Forelimb muscle (tissue), 1 donor: ENCODE measurements around the gene KIRREL2. TPM values are rescaled to one million over a fixed set of nuclear protein-coding genes. Genes with fewer than 3 reads are reported as not detected.
"Not testable (repeated sequence)": the region's sequence is repeated elsewhere in the genome, so short reads cannot be mapped to it uniquely, and the experiment has no call there.

ENCODE experiments used
- DNase-seq: peaks from one replicate; pipeline ENCODE4 v3.0.0-alpha.2; 2013; ENCODE audit warnings: low read depth
- polyA plus RNA-seq: library from polyadenylated mRNA; unstranded; fragments of 120-200 nt; gene quantifications from one replicate; pipeline ENCODE4 v1.2.1, GENCODE V29; 2013; ENCODE audit not compliant: insufficient read length

Gene KIRREL2
- 0.28 TPM for polyA plus RNA-seq

DNA sequence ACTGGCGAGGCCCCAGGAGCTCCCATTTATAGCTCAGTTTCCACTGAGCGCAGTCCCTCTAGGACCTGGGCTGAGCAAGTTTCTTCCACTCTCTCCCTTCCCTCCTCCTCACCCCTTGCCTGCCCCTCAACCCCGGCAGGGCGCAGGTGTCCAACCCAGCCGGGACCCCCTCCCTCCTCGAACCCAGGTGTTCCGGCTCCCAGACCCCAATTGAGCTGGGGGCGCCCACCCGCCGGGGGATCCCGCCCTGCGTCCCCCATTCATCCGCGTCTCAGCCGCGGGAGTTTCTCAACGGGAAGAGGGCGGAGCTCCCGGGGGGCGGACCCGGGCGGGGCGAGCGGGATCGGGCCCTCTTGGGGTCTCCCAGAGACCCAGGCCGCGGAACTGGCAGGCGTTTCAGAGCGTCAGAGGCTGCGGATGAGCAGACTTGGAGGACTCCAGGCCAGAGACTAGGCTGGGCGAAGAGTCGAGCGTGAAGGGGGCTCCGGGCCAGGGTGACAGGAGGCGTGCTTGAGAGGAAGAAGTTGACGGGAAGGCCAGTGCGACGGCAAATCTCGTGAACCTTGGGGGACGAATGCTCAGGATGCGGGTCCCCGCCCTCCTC, at the start of gene KIRREL2:
Gene KIRREL2, plus strand, starts transcription at position 366 of the 604 bp plus-strand sequence. Its CDS starts 209 bp downstream, at position 575.
- no peak for DNase-seq

DNA sequence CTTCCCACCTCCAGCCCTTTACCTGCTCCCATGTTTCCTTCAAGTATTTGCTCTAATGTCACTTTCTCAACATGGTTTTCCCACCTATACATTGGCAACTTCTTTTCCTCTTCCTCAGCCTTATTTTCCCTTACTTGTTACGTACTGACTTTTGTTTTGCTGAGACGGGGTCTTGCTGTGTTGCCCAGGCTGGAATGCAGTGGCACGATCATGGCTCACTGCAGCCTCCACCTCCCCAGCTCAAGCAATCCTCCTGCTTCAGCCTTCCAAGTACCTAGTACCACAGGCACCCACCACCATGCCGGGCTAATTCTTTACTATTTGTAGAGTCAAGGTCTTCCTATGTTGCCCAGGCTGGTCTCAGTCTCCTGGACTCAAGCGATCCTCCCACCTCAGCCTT, 49.1 kb upstream of the KIRREL2 start:
- DNase-seq: no peak

DNA sequence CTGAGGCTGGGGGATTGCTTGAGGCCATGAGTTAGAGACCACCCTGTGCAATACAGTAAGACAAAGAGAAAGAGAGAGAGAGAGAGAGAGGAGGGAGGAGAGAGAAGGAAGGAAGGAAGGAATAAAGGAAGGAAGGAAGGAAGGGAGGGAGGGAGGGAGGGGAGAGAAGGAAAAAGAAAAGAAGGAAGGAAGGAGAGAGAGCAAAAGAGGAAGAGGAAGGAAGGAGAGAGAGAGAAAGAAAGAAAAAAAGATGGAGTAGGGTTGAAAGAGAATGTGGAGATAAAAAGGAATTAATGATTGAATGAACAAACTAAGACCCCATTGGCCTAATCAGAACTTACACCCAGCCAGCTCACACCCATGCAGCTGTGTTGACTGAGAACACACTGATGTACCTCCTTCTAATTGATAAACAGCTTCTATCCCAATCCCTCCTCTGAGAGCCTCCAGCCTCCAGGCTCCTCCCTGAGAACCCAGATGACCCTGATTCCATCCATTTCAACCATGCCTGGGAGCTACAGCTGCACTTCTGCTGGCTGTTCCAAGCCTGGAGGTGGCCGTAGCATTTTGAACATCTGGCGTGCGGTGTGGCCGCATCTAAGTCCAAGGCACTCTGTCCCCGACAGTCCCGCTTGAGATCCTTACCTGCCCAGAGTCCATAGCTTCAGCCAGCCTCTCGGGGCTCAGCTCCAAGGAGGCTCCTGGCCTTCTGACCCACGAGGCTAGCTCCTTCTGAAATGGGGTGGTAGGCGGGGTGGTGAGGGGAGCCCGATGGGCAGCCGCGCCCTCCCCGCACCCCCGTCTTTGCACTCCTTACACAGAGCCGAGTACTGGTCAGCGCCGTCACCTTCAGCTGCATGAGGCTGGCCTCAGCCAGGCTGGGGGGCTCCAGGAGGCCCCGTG, 45.1 kb upstream of the KIRREL2 start:
- no peak for DNase-seq

DNA sequence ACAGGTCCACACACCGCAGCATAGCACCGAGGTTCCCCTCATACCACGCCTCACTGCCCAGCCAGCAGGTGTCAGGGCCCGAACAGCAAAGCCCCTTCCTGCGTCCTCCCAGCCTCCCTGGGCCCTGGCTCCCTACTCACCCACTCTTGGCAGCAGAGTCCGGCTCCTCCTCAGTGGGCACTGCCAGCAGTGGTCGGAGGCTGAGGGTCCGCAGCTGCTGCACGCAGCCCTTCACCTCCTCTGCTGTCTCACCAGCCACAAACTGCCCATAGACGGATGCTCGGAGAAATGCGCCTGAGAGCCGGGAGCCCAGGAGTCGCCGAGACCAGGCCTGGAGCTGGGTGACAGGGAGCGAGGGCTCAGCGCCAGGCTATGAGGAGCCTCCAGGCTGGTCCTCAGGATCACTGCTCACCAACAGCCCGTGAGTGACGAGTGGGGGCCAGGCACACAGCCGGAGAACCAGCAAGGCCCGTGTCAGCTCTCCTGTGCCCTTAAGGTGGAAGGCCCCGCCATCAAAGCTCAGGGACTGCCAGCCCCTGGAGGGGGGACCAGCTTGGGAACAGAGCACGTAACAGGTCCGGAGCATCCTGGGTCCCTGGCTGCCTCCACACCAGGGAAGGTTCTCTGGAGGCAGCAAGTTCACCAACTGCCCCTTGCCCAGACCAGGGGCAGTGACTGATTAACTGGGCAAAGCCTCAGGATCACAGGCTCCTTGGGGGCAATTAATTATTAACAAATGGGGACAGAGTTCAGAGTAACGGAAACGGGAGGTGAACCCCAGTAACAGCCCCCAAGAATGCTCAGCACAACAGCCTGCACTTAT, 44.3 kb upstream of the KIRREL2 start, which contains the start of gene PRODH2:
Gene PRODH2, minus strand, starts transcription at position 626 of the 823 bp plus-strand sequence. Its CDS starts 40 bp downstream, at position 586.
- no peak for DNase-seq

DNA sequence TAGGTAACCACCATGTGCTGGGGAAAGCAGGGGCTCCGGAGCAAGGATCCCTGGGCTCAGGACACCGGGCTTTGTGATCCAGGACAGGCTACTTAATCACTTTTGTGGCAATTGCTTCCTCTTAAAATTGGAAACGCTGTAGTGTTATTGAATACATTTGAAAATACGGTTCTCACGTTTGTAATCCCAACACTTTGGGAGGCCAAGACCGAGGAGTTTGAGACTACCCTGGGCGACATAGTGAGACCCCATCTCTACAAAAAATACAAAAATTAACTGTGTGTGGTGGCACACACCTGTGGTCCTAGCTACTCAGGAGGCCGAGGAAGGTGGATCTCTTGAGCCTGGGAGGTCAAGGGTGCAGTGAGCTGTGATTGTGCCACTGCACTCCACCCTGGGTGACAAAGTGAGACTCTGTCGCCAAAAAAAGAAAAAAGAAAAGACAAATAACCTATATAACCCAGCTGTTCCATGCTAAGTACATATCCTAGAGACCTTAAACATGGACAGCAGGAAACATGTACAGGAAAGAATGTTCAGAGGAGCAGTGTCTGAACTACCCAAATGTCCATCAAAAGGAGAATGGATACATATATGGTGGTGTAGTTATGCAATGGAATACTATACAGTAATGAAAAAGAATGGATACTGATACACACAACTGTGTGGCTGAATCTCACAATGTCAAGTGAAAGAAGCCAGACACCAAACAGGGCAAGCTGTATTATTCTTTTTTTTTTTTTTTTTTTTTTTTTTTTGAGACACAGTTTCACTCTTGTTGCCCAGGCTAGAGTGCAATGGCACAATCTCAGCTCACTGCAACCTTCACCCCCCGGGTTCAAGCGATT, 43.4 kb upstream of the KIRREL2 start:
- no peak for DNase-seq

DNA sequence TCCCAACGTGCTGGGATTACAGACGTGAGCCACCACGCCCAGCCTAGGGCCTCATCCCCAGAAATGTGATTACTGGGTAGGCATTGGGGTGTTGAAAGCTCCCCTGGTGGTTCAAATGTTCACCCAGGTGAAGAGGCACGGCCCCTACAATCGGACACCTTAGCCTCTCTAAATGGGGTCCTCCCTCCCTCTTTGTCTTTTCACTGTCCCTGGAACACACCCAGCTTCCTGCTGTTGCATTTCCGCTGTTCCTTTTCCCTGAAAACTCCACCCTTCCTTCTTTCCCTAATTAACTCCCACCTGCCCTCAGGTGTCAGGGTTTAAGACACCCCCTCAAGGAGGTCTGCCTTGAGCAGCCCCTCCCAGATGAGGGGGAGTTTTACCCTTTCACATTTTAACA, 40.4 kb upstream of the KIRREL2 start:
- no peak for DNase-seq

DNA sequence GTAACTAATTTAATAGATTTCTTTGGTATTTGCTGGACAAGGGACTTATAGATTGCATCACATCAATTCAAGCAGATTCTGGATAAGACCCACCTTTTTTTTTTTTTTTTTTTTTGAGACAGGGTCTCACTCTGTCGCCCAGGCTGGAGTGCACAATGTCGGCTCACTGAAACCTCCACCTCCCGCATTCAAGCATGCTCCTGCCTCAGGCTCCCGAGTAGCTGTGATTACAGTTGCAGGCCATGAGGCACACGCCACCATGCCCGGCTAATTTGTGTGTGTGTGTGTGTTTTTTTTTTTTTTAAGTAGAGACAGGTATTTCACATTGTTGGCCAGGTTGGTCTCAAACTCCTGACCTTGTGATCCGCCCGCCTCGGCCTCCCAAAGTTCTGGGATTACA, 39.9 kb upstream of the KIRREL2 start:
- no peak for DNase-seq

DNA sequence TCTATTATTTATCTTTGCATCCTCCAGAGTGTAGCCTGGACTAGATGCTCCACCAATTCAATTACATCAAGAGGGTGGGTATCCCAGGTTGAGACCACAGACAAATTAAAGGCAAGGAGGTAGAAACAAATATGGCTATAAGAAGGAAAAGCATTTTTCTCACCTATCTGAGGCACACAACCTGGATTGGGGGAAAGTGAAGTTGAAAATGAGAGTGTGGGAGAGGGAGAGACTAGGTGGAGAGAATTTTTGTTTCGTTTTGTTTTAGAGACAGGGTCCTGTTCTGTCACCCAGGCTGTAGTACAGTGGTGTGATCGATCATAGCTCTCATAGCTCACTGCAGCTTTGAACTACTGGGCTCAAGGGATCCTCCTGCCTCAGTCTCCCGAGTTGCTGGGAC, 38.3 kb upstream of the KIRREL2 start:
- DNase-seq: no peak

DNA sequence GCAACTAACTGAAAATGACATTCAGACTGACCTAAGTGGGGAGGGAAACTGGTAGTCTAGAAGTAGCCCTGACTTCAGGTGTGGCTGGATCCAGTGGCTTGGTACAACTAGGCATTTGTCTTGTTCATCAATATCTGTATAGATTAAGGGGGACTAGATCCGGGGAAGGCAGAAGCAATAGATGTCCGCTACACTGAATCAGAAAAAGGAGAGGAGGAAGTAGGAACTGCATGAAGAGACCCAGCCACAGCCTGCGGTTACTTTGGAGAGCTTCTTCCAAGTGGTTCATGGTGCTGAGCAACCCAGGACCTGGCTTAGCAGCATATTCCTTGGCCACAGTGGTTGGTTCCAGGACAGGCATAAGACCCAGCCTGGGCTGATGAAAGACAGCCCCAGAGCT, 34.1 kb upstream of the KIRREL2 start:
- DNase-seq: no peak

DNA sequence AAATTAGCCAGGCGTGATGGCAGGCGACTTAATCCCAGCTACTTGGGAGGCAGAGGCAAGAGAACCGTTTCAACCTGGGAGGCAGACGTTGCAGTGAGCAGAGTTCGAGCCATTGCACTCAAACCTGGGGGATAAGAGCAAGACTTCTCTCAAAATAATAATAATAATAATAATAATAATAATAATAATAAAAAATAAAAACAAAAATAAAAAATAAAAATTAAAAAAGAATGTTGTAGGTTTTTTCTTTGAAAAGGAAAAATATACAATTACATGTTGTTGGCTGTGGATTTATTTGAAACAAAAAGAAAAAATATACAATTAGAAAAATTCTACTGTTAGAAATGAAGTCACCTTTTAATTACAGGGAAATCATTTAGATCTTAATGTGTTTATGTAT, 32.6 kb upstream of the KIRREL2 start:
- no peak for DNase-seq

DNA sequence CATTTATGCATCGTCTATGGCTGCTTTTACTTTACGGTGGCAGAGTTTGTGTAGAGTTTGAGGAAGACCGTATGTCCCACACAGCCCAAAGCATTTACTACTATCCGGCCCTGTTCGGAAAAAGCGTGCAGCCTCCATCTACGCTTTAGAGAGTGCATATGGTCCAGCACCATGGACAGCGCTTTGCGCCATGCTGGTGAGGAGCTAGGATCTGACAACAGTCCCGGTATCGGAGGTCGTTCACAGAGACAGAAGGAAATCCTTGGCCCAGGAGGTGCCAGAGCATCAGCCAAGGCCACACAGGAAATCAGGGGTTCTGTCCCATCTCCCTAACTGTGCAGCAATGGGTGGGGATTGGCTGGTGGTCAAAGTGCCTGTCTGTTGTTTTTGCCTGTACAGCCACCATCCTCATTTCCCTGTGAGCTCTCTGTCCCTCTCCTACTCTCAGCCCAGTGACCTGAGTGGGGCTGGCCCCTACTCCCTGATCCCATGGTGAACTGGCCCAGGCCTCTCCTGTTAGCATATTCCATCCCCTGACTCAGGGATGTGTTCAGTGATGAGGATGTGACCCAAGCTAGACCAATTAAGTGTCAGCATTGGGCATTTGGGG, 27.9 kb upstream of the KIRREL2 start:
- peak; percentile 67 for DNase-seq

DNA sequence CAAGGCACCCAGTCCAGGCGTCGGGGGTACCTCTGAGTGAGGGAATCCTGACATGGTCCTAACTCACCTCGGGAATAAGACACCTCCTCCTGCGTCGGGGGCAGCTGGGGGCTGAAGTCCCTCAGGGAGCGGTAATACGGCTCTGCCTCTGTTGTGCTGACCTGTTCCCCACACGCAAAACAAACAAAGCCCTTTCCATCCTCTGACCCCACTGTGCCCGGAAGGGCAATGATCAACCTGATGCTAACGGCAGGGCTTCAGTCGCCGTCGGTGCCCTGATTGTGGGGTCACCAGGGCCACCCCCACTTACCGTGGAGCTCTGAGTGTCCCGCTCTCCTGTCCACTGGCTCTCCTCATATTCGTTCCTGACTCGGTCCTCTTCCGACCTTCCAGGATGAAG, 25.7 kb upstream of the KIRREL2 start:
- no peak for DNase-seq

DNA sequence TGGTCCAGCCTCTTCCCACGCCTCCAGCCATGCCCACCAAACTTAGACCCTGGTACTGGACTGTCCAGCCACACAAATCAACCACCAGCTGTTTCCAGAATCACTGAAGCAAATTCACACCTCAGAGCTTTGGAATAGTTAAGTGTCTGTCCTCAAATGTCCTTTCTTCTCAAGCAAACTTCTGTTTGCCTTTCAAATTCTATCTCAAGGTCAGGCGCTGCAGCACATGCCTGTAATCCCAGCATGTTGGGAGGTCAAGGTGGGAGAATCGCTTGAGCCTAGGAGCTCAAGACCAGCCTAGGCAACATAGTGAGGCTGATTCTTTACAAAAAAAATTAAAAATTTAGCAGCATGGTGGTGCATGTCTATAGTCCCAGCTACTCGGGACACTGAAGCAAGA, 24.7 kb upstream of the KIRREL2 start:
- no peak for DNase-seq

DNA sequence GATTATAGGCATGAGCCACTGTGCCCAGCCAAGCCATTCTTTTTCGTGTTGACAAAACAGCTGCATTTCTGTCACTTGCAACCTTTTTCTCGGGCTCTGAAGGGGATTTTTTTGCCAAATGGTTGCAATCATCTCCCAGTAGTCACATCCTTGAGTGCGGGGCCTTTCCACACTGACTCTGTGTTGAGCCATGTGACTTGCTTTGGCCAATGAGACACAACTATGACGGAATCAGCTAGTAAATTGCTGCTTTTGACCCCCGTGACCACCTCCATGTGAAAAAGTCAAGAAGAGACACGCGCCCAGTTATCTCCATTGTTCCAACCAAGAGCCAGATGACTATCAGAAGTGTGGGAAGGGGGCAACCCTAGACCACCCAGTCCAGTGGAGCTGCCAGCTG, 22.7 kb upstream of the KIRREL2 start:
- DNase-seq: no peak

DNA sequence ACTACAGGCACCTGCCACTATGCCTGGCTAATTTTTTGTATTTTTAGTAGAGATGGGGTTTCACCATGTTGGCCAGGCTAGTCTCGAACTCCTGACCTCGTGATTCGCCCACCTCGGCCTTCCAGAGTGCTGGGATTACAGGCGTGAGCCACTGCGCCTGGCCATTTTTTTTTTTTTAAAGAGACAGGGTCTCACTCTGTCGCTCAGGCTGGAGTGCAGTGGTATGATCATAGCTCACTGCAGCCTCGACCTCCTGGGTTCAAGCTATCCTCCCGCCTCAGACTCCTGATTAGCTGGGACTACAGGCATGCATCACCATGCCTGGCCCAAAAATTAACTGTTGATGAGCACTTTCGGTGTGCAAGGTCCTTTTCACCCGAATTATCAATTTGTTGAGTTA, 20.6 kb upstream of the KIRREL2 start:
- not testable (repeated sequence) for DNase-seq

DNA sequence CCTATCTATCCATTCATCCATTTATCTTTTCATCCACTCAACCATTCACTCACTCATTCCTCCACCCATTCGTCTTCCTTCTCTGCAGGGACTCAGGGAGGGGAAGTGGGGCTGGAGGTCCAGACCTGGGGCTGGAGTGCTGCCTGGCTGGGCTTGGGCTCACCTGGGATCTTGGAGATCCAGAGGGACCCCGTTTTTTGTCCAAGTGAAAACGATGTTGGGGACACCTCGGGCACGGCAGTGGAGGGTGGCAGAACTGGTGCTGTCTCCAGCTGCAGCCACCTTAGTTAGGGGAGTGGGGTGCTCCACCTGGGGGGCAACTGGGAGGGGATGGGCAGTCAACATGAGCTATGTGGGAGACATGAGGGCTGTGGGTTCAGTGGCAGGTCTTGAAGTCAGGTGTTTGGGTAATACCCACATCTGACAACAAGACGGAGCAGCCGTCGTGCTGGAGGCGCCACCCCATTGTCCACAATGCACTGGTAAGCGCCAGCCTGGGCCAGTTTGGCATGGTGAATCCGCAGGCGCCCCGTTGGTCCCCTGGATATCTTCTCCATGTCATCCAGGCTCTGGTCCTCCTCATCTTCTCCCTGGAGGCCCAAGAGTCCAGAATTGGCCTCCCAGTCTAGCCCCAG, 14.6 kb upstream of the KIRREL2 start:
- no peak for DNase-seq

DNA sequence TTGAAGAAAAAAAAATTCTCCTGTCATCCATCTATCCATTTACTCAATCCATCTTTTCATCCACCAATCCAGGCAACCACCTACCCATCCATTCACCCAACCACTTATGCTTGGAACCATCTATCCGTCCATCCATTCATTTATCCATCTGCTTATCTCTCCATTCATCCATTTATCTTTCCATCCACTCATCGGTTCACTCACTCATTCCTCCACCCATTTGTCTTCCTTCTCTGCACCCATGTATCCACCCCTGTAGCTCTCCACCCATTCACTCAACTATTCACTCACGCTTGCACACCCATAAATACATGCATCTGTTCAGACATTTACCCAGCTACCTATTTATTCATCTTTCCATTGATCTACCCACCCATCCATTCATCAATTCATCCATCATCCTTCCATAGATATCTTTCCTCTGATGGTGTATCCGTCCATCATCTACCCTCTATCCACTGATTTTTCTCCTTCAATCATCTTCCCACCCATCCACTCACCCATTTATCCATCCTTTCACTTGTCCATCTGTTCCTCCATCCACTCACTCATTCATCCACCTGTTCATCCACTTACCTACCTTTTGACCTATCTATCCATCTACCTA, 13.9 kb upstream of the KIRREL2 start:
- DNase-seq: no peak

DNA sequence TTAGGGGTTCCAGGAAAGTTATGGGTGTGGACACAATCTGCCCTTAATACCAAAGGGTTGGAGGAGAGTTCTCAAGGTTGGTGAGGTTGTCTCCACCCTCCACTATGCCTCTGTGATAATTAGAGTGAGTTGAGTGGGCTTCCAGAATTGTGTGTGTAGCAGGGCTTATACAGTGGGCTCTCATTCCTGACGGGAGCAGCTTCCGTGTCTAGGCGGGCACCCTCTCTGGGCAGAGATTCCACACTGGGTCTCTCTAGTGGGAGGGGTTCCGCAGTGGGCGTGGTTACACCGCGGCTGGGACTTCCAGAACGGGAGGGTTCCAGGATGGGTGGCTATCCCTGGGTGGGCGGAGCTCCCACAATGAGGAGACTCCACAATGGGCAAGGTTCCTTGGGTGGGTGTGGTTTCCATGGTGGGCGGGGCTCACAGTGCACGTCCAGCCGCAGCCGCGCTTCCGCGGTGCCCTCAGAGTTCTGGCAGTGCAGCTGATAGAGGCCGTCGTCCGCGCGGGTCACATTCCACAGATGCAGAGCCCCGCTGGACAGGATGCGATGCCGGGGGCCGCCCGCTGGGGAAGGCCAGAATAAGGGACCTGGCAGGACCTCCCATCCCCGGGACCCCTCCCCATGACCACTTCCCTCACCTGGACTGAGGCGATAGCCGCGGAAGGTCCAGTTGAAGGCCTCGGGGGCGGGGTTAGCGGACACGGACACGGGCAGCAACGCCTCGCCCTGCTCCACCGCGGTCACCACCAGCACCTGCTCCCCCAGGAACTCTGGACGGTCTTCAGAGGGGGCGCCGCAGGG, 12.8 kb upstream of the KIRREL2 start:
- no peak for DNase-seq
